ENCODE measurements around the gene DIDO1.

DIDO1 gene

GRCh38 chr20:62829231-62830230 is 96.8 kb downstream of the DIDO1 start:
- DNase-seq = no peak

GRCh38 chr20:62828511-62829230 is 97.6 kb downstream of the DIDO1 start:
- DNase-seq = no peak

- no peak for DNase-seq
Measured at GRCh38 chr20:62828051-62828450, 98.3 kb downstream of the DIDO1 start.
